ENCODE measurements around the gene GPRC5D. TPM values are rescaled to one million over a fixed set of nuclear protein-coding genes. Genes with fewer than 3 reads are reported as not detected.
A peak's percentile ranks its signal among the peaks of the same experiment; 100 is the strongest.

The GPRC5D gene
- total and polyA plus RNA-seq, 5 donors from 2014 or later: 1.1 to 1.5 (median 1.3) TPM; not detected in 2

GRCh38 chr12:12909995-12910420 lies 42.0 kb downstream of the GPRC5D start:
- Histone ChIP-seq H3K4me1 (ENCODE audit: control insufficient read depth, insufficient read depth, low read length, poor library complexity, severe bottlenecking) (no peaks in the 10 kb centered on the region), H3K4me3 (ENCODE audit: low read depth, low read length) (no peak overlapping the region), H3K27me3 (ENCODE audit: control insufficient read depth, insufficient read depth, low read length) (no peaks in the 10 kb centered on the region), H3K27ac (ENCODE audit: insufficient read depth, low read length, poor library complexity, severe bottlenecking) (no peak overlapping the region), H3K9me3 (ENCODE audit: control insufficient read depth in 2 of 2, low read length in 2 of 2) (no peaks in the 10 kb centered on the region), H3K36me3 (ENCODE audit: control insufficient read depth, insufficient read depth, low read length) (no peaks in the 10 kb centered on the region)
- ATAC-seq (ENCODE audit: low read depth in 2 of 2) (no peak), DNase-seq (no peak)
- Mint-ChIP-seq H3K27ac (peak overlapping the region; percentile 35 to 52 (median 52)), H3K27me3 (peaks cover 6% of the 10 kb centered on the region), H3K9me3 (peaks cover 0 to 2% (median 0%) of the 10 kb centered on the region in 7 donors), H3K36me3 (no peaks in the 10 kb centered on the region), H3K4me1 (peaks cover 0 to 19% (median 6%) of the 10 kb centered on the region in 4 donors), H3K4me3 (no peak overlapping the region)

- no peaks in the 10 kb centered on the region for H3K9me3 ChIP-seq (ENCODE audit: control insufficient read depth in 2 of 2, low read length in 2 of 2)
- ATAC-seq (ENCODE audit: low read depth in 2 of 2) (no peak), DNase-seq (peak in 1 of 3 donors; percentile 31)
- H3K27ac ChIP-seq (ENCODE audit: insufficient read depth, low read length, poor library complexity, severe bottlenecking): no peak overlapping the region
- H3K27me3 ChIP-seq (ENCODE audit: control insufficient read depth, insufficient read depth, low read length): no peaks in the 10 kb centered on the region
- peaks cover 0 to 2% (median 0%) of the 10 kb centered on the region in 7 donors for H3K9me3 Mint-ChIP-seq
- no peaks in the 10 kb centered on the region for H3K36me3 Mint-ChIP-seq
- H3K27me3 Mint-ChIP-seq: peaks cover 6% of the 10 kb centered on the region
- H3K4me1 Mint-ChIP-seq: peaks cover 0 to 19% (median 6%) of the 10 kb centered on the region in 4 donors
- peak overlapping the region in 1 of 4 donors; percentile 26 for H3K4me3 Mint-ChIP-seq
- H3K4me1 ChIP-seq (ENCODE audit: control insufficient read depth, insufficient read depth, low read length, poor library complexity, severe bottlenecking): no peaks in the 10 kb centered on the region
- no peak overlapping the region for H3K4me3 ChIP-seq (ENCODE audit: low read depth, low read length)
- no peaks in the 10 kb centered on the region for H3K36me3 ChIP-seq (ENCODE audit: control insufficient read depth, insufficient read depth, low read length)
- H3K27ac Mint-ChIP-seq: peak overlapping the region; percentile 44 to 61 (median 47)
Observed at GRCh38 chr12:12909228-12909994, 42.6 kb downstream of the GPRC5D start.

- H3K36me3 Mint-ChIP-seq: no peaks in the 10 kb centered on the region
- H3K4me3 Mint-ChIP-seq: no peak overlapping the region
- peaks cover 6% of the 10 kb centered on the region for H3K27me3 Mint-ChIP-seq
- peaks cover 0 to 2% (median 0%) of the 10 kb centered on the region in 7 donors for H3K9me3 Mint-ChIP-seq
- H3K4me1 Mint-ChIP-seq: peaks cover 0 to 19% (median 6%) of the 10 kb centered on the region in 4 donors
- H3K36me3 ChIP-seq (ENCODE audit: control insufficient read depth, insufficient read depth, low read length): no peaks in the 10 kb centered on the region
- no peaks in the 10 kb centered on the region for H3K27me3 ChIP-seq (ENCODE audit: control insufficient read depth, insufficient read depth, low read length)
- peak overlapping the region; percentile 44 to 61 (median 47) for H3K27ac Mint-ChIP-seq
- DNase-seq: no peak
- ATAC-seq (ENCODE audit: low read depth in 2 of 2): no peak
- H3K4me3 ChIP-seq (ENCODE audit: low read depth, low read length): no peak overlapping the region
- H3K9me3 ChIP-seq (ENCODE audit: control insufficient read depth in 2 of 2, low read length in 2 of 2): no peaks in the 10 kb centered on the region
- H3K27ac ChIP-seq (ENCODE audit: insufficient read depth, low read length, poor library complexity, severe bottlenecking): no peak overlapping the region
- H3K4me1 ChIP-seq (ENCODE audit: control insufficient read depth, insufficient read depth, low read length, poor library complexity, severe bottlenecking): no peaks in the 10 kb centered on the region
Observed at GRCh38 chr12:12908711-12909110, 43.3 kb downstream of the GPRC5D start.

GRCh38 chr12:12908252-12908651 lies 43.7 kb downstream of the GPRC5D start:
- H3K27ac Mint-ChIP-seq: no peak overlapping the region
- no peak overlapping the region for H3K27ac ChIP-seq (ENCODE audit: insufficient read depth, low read length, poor library complexity, severe bottlenecking)
- H3K27me3 ChIP-seq (ENCODE audit: control insufficient read depth, insufficient read depth, low read length): no peaks in the 10 kb centered on the region
- no peaks in the 10 kb centered on the region for H3K36me3 Mint-ChIP-seq
- peaks cover 0 to 2% (median 0%) of the 10 kb centered on the region in 7 donors for H3K9me3 Mint-ChIP-seq
- H3K27me3 Mint-ChIP-seq: peaks cover 6% of the 10 kb centered on the region
- no peak for DNase-seq
- peak in 1 of 2 donors; percentile 5 for ATAC-seq (ENCODE audit: low read depth in 2 of 2)
- H3K4me1 Mint-ChIP-seq: peaks cover 0 to 19% (median 6%) of the 10 kb centered on the region in 4 donors
- H3K4me3 ChIP-seq (ENCODE audit: low read depth, low read length): no peak overlapping the region
- no peak overlapping the region for H3K4me3 Mint-ChIP-seq
- H3K4me1 ChIP-seq (ENCODE audit: control insufficient read depth, insufficient read depth, low read length, poor library complexity, severe bottlenecking): no peaks in the 10 kb centered on the region
- H3K36me3 ChIP-seq (ENCODE audit: control insufficient read depth, insufficient read depth, low read length): no peaks in the 10 kb centered on the region
- H3K9me3 ChIP-seq (ENCODE audit: control insufficient read depth in 2 of 2, low read length in 2 of 2): no peaks in the 10 kb centered on the region

- no peak overlapping the region for H3K27ac Mint-ChIP-seq
- H3K9me3 Mint-ChIP-seq: peaks cover 0 to 2% (median 0%) of the 10 kb centered on the region in 7 donors
- ATAC-seq (ENCODE audit: low read depth in 2 of 2) (no peak), DNase-seq (no peak)
- peaks cover 0 to 19% (median 6%) of the 10 kb centered on the region in 4 donors for H3K4me1 Mint-ChIP-seq
- Histone ChIP-seq H3K27ac (ENCODE audit: insufficient read depth, low read length, poor library complexity, severe bottlenecking) (no peak overlapping the region), H3K27me3 (ENCODE audit: control insufficient read depth, insufficient read depth, low read length) (no peaks in the 10 kb centered on the region), H3K4me3 (ENCODE audit: low read depth, low read length) (no peak overlapping the region), H3K9me3 (ENCODE audit: control insufficient read depth in 2 of 2, low read length in 2 of 2) (no peaks in the 10 kb centered on the region), H3K36me3 (ENCODE audit: control insufficient read depth, insufficient read depth, low read length) (no peaks in the 10 kb centered on the region), H3K4me1 (ENCODE audit: control insufficient read depth, insufficient read depth, low read length, poor library complexity, severe bottlenecking) (no peaks in the 10 kb centered on the region)
- peaks cover 6% of the 10 kb centered on the region for H3K27me3 Mint-ChIP-seq
- no peaks in the 10 kb centered on the region for H3K36me3 Mint-ChIP-seq
- H3K4me3 Mint-ChIP-seq: no peak overlapping the region
Observed at GRCh38 chr12:12907552-12907951, 44.4 kb downstream of the GPRC5D start.

- no peaks in the 10 kb centered on the region for H3K9me3 ChIP-seq (ENCODE audit: control insufficient read depth in 2 of 2, low read length in 2 of 2)
- Mint-ChIP-seq H3K27ac (no peak overlapping the region), H3K36me3 (no peaks in the 10 kb centered on the region), H3K4me3 (no peak overlapping the region), H3K9me3 (peaks cover 0 to 2% (median 0%) of the 10 kb centered on the region in 7 donors), H3K27me3 (peaks cover 6% of the 10 kb centered on the region), H3K4me1 (peaks cover 0 to 11% (median 4%) of the 10 kb centered on the region in 4 donors)
- DNase-seq (no peak), ATAC-seq (ENCODE audit: low read depth in 2 of 2) (no peak)
- no peak overlapping the region for H3K27ac ChIP-seq (ENCODE audit: insufficient read depth, low read length, poor library complexity, severe bottlenecking)
- no peaks in the 10 kb centered on the region for H3K27me3 ChIP-seq (ENCODE audit: control insufficient read depth, insufficient read depth, low read length)
- no peaks in the 10 kb centered on the region for H3K36me3 ChIP-seq (ENCODE audit: control insufficient read depth, insufficient read depth, low read length)
- no peaks in the 10 kb centered on the region for H3K4me1 ChIP-seq (ENCODE audit: control insufficient read depth, insufficient read depth, low read length, poor library complexity, severe bottlenecking)
- no peak overlapping the region for H3K4me3 ChIP-seq (ENCODE audit: low read depth, low read length)
Observed at GRCh38 chr12:12903642-12904609, 48.0 kb downstream of the GPRC5D start.

- Histone ChIP-seq H3K36me3 (ENCODE audit: control insufficient read depth, insufficient read depth, low read length) (no peaks in the 10 kb centered on the region), H3K27me3 (ENCODE audit: control insufficient read depth, insufficient read depth, low read length) (no peaks in the 10 kb centered on the region), H3K27ac (ENCODE audit: insufficient read depth, low read length, poor library complexity, severe bottlenecking) (no peak overlapping the region), H3K4me3 (ENCODE audit: low read depth, low read length) (no peak overlapping the region), H3K9me3 (ENCODE audit: control insufficient read depth in 2 of 2, low read length in 2 of 2) (no peaks in the 10 kb centered on the region), H3K4me1 (ENCODE audit: control insufficient read depth, insufficient read depth, low read length, poor library complexity, severe bottlenecking) (no peaks in the 10 kb centered on the region)
- peaks cover 6% of the 10 kb centered on the region for H3K27me3 Mint-ChIP-seq
- no peak for DNase-seq
- no peak for ATAC-seq (ENCODE audit: low read depth in 2 of 2)
- H3K36me3 Mint-ChIP-seq: no peaks in the 10 kb centered on the region
- H3K4me1 Mint-ChIP-seq: peaks cover 0 to 10% (median 3%) of the 10 kb centered on the region in 4 donors
- no peak overlapping the region for H3K27ac Mint-ChIP-seq
- peaks cover 0 to 2% (median 0%) of the 10 kb centered on the region in 7 donors for H3K9me3 Mint-ChIP-seq
- H3K4me3 Mint-ChIP-seq: no peak overlapping the region
Observed at GRCh38 chr12:12902036-12902435, 49.9 kb downstream of the GPRC5D start.
